Activated CD8-positive, alpha-beta memory T cell treated with anti-CD3 and anti-CD28 coated beads, Interleukin-2, amount 10 ng/mL, durations not matched to agents 7 days and 5 days (primary cell): ENCODE measurements around the gene MSANTD3. TPM values are rescaled to one million over a fixed set of nuclear protein-coding genes. Genes with fewer than 3 reads are reported as not detected.
A peak's percentile ranks its signal among the peaks of the same experiment; 100 is the strongest.
"Not testable (repeated sequence)": the region's sequence is repeated elsewhere in the genome, so short reads cannot be mapped to it uniquely, and the experiment has no call there.

Source experiments
- ATAC-seq: fragments of 150-1000 bp; cut with Tn5 transposase; one replicate; pipeline ENCODE4 v1.10.0; 2021; ENCODE audit warnings: moderate library complexity
- CTCF ChIA-PET: fragments of 350-600 bp; sonication (Branson Sonifier 250); formaldehyde crosslinking; loops from one replicate; lab custom pipeline; 2021; ENCODE audit warnings: antibody characterized with exemption; lab: Charles Lee
- DNase-seq: peaks from one replicate; pipeline ENCODE4 v3.0.0-alpha.2; 2020
- H3K27ac Mint-ChIP-seq: one replicate; pipeline ENCODE4 v1.8.0; 2021; ENCODE audit warnings: mild to moderate bottlenecking, mixed read lengths
- H3K27me3 Mint-ChIP-seq: one replicate; pipeline ENCODE4 v1.8.0; 2021; ENCODE audit warnings: mixed read lengths
- H3K36me3 Mint-ChIP-seq: one replicate; pipeline ENCODE4 v1.8.0; 2021; ENCODE audit warnings: mild to moderate bottlenecking, mixed read lengths
- H3K4me1 Mint-ChIP-seq: one replicate; pipeline ENCODE4 v1.8.0; 2021; ENCODE audit warnings: mixed read lengths
- H3K4me3 Mint-ChIP-seq: one replicate; pipeline ENCODE4 v1.8.0; 2021; ENCODE audit warnings: mild to moderate bottlenecking, moderate library complexity, mixed read lengths
- H3K9me3 Mint-ChIP-seq: one replicate; pipeline ENCODE4 v1.8.0; 2022; ENCODE audit warnings: low read depth, mixed read lengths
- total RNA-seq, 2 experiments: library from RNA; stranded (reverse); gene quantifications; one replicate each; pipeline ENCODE4 v1.2.3, GENCODE V29; 2021

MSANTD3 gene
- total RNA-seq, 2 experiments from 2014 or later, result 20.5 to 20.9 TPM

DNA sequence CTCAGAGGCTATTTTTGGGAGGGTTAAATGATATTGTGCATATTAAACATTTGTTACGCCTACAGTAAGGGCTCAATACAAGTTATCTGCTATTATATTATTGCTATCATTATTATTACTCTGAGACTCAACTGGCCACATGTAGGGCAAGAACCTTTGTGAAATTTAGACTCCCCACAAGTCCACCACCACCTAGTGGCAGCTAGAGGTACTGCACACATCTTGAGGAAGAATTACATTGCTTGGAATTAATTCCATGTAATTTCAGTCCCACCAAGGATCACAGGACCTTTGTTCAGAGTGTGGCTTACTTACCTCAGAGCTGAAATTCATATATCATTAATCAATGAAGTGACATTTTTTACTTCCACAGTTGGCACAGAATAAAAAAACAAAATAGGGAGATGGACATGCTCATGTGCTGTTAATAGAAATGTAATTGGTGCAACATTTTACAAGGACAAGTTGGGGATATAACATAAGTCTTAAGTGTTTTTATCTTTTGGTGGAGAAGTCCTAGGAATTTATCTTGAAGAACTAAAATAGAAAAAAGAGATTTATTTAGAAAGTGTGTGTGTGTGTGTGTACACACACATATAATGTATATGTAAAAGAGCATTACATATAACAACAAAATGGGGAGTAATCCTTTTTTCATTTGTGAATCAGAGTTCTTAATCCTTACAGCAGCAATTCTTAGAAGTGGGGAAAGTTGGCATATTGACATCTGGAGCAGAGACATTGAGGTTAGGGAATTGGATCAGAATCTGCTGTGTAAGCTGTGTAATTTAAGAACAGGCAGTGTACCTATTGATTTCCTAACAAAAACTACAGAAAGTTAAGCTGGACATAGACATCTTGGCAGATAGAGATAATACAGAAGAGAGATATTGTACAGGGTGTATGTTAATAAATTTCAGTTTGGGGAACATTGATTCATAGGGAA, 11.2 kb downstream of the MSANTD3 start:
- Mint-ChIP-seq H3K4me1 (no peaks in the 10 kb centered on the region), H3K4me3 (no peak overlapping the region), H3K9me3 (no peaks in the 10 kb centered on the region), H3K27ac (no peak overlapping the region), H3K27me3 (no peaks in the 10 kb centered on the region), H3K36me3 (peaks cover 3% of the 10 kb centered on the region)
- CTCF ChIA-PET, result interaction anchor here (1.1 to 2.6 kb wide), 15 partner anchors 9 to 1591 kb away, joined by 3 to 15 read pairs (median 6); partner anchors contain the start of genes MSANTD3 and TEX10
- ATAC-seq (peak; percentile 30), DNase-seq (peak; percentile 71)

DNA sequence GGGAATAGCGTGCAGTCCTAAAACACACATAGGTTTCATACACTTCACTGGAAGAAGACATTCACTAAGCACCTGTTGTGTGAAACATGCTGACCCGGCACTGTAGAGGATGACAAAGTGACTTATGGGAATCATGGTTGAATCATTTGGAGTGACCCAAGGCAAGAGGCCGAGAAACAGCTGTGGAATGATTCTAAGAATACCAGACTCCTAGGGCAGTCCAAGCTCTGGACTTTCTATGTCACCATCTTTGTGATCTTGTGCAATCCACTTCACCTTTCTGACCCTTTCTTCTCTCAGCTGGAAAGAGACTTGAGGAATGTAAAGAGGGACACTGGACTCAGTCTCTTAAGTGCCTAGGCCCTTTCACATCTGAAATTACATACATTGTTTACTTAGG, 13.1 kb downstream of the MSANTD3 start:
- Mint-ChIP-seq H3K4me1 (peaks cover 4% of the 10 kb centered on the region), H3K27ac (no peak overlapping the region), H3K4me3 (no peak overlapping the region), H3K27me3 (no peaks in the 10 kb centered on the region), H3K36me3 (peaks cover 2% of the 10 kb centered on the region), H3K9me3 (no peaks in the 10 kb centered on the region)
- CTCF ChIA-PET, result no interaction called here
- DNase-seq, result no peak
- ATAC-seq, result no peak

DNA sequence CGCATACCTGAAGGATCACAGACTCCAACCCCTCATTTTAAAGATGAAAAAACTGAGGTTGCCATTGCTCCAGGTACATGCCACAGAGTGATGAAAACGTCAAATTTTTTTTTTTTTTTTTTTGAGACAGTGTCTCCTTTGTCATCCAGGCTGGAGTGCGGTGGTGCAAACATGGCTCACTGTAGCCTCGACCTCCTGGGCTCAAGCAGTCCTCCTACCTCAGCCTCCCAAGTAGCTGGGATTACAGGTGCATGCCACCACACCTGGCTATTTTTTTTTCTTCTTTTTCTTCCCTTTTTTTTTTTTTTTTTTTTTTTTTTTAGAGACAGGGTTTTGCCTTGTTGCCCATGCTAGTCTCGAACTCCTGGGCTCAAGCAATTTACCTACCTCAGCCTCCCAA, 13.5 kb downstream of the MSANTD3 start:
- H3K36me3 Mint-ChIP-seq, H3K27ac Mint-ChIP-seq, CTCF ChIA-PET, H3K27me3 Mint-ChIP-seq, ATAC-seq, H3K9me3 Mint-ChIP-seq, DNase-seq, H3K4me1 Mint-ChIP-seq, H3K4me3 Mint-ChIP-seq: not testable (repeated sequence)

DNA sequence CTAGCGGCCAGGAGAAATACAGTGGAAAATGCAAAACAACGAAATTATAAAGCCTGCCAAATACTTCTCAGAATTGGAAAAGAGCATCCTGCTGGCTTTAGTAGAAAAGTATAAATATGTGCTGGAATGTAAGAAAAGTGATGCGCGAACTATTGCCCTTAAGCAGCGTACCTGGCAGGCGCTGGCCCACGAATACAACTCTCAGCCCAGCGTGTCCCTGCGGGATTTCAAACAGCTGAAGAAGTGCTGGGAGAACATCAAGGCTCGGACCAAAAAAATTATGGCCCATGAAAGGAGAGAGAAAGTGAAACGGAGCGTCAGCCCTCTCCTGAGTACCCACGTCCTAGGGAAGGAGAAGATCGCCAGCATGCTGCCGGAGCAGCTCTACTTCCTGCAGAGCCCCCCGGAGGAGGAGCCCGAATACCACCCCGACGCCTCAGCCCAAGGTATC, 15.0 kb downstream of the MSANTD3 start:
- CTCF ChIA-PET, result interaction anchor here (1.0 kb wide), 1 partner anchor 24 kb away, joined by 3 read pairs; no protein-coding TSS in a partner anchor
- no peak for ATAC-seq
- H3K4me3 Mint-ChIP-seq, result no peak overlapping the region

DNA sequence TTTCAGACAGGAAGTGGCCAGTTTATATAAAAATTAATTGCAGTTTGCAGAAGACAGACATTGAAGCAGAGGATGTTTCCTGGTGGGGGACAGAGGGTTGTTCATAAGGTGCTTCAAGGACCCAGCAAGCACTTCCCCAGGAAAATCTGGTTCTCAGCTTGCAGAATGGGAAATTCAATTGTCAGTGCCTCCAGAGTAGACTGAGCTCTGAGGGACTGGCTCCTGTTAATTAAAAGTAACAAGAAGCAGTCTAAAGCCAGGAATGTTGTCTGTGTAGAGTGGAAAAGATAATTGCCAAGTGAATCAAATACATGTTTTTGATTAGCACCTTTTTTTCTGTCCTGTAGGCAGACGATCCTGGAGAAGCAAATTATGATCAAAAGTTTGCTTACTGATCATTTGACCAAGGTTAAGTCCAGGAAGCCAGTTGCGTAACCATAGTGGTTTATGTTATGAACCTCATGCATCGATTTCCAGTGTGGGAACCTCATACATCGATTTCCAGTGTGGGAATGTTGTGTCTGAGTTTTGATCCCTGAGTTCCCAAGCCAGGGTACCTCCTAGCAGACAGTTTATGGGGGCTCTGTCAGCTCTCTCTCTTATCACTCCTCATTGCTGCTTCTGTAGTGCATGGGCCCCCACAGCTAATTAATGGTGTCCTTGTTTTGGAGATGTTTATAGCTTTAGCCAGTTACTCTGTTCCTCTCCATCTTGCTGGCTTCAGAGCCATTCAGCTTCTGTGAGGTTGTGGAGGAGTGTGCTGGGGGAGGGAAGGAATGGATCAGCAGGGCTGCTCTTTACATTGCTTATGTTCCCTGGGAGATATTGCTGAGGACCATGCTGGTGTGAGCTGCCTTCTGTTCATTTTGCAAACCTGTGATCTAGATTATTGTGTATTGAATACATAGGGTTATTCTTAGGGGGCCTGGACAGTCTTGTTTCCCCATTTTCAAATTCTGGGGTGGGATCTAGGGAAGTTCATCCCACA, 17.1 kb downstream of the MSANTD3 start:
- peaks cover 5% of the 10 kb centered on the region for H3K4me1 Mint-ChIP-seq

More for the DNA sequence above, 15.0 kb downstream of the MSANTD3 start:
- Mint-ChIP-seq H3K27me3 (no peaks in the 10 kb centered on the region), H3K9me3 (no peaks in the 10 kb centered on the region), H3K27ac (no peak overlapping the region), H3K36me3 (peaks cover 7% of the 10 kb centered on the region), H3K4me1 (peaks cover 5% of the 10 kb centered on the region)
- DNase-seq, result no peak

DNA sequence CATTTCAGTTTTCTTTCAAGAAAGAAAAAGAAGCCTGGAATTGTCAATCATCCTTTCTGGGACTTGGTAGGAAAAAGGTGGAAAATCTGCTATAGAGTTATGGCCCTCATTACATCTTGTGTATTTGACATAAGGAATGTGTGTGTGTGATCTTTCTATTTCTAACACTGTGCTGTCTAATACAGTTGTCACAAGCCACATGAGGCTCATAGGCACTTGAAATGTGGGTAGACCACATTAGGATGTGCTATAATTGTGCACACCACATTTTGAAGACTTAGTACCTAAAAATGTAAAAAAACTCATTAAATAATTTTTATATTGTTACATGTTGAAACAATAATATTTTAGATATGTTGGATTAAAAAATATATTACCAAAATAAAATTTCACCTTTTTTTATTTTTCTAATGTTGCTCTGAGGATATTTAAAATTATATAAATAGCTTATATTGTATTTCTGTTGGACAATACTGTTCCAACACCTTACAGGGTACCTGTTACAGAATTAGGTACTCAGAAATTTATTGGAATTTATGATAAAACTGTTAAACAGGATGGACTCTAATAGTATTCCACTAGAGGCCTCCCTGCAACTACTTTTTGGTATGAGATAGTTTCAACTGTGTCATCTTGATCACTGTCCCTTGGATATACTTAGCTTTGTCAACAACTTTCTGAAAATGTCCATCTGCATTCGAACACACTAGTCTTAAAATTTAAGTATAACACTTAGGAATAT, 18.4 kb downstream of the MSANTD3 start:
- H3K9me3 Mint-ChIP-seq, result no peaks in the 10 kb centered on the region
- H3K27me3 Mint-ChIP-seq, result no peaks in the 10 kb centered on the region
- no peak for ATAC-seq
- peaks cover 9% of the 10 kb centered on the region for H3K36me3 Mint-ChIP-seq
- CTCF ChIA-PET, result no interaction called here
- no peak overlapping the region for H3K4me3 Mint-ChIP-seq
- DNase-seq, result no peak
- H3K27ac Mint-ChIP-seq, result no peak overlapping the region
- H3K4me1 Mint-ChIP-seq, result peaks cover 13% of the 10 kb centered on the region

More for the DNA sequence above, 17.1 kb downstream of the MSANTD3 start:
- ATAC-seq (no peak), DNase-seq (no peak)
- peaks cover 7% of the 10 kb centered on the region for H3K36me3 Mint-ChIP-seq
- no peak overlapping the region for H3K27ac Mint-ChIP-seq
- H3K9me3 Mint-ChIP-seq, result no peaks in the 10 kb centered on the region
- CTCF ChIA-PET, result interaction anchor here (0.7 kb wide), 1 partner anchor 23 kb away, joined by 3 read pairs; no protein-coding TSS in a partner anchor
- H3K4me3 Mint-ChIP-seq, result no peak overlapping the region
- H3K27me3 Mint-ChIP-seq, result no peaks in the 10 kb centered on the region

DNA sequence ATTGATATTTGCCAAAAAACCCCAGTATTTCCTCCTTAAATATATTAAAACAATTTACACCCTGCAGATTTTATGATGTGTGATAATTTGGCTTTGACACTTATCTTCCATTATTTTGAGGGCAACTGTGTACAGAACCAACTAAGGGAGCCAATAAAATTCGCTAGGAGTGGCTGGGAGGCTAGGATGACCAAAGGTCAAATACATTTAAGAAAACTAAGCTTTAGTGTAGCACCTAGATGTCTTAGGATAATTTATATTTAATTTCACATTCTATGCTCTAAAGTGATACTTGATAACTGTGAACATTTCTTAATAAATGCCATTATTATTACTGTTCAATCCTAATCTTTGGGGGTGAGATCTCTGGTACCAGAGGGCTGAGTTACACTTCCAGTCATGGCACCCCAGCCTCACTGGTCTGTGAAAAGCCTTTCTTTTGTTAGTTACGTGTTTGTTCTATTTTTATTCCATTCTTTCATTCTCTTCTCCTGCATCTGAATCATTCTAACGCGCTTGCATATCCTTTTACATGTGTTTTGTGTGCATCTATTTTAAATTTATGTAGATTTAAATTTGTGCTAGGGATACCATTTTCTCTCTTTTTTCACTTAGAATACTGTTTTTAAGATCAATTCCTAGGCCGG, 19.1 kb downstream of the MSANTD3 start:
- DNase-seq (no peak), ATAC-seq (no peak)
- H3K27ac Mint-ChIP-seq, result no peak overlapping the region

DNA sequence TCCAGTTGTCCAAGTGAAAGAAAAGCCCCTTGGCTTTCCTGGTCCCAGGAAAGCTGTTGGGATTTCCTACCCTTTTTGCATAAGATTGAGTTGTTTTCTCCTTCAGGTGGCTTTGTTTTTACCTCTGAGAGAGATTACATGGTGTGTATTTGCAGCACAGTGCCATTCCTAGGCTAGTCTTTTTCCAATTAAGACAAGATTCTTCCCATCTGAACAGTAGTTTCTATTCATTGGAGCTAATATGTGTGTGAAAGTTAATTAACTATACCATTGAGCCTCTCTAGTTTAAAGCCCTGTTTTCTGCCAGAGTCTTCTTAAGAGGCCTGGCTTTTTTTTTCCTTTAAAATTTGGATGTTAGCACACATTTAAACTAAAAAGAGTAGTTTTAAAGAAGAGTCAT, 20.1 kb downstream of the MSANTD3 start:
- Mint-ChIP-seq H3K4me1 (peaks cover 13% of the 10 kb centered on the region), H3K9me3 (no peaks in the 10 kb centered on the region), H3K27ac (no peak overlapping the region), H3K36me3 (peaks cover 25% of the 10 kb centered on the region), H3K27me3 (no peaks in the 10 kb centered on the region), H3K4me3 (no peak overlapping the region)
- no peak for DNase-seq
- no peak for ATAC-seq
- CTCF ChIA-PET, result interaction anchor here (1.5 kb wide), 1 partner anchor 10 kb away, joined by 6 read pairs; no protein-coding TSS in a partner anchor

More for the DNA sequence above, 19.1 kb downstream of the MSANTD3 start:
- Mint-ChIP-seq H3K4me1 (peaks cover 13% of the 10 kb centered on the region), H3K36me3 (peaks cover 16% of the 10 kb centered on the region), H3K27me3 (no peaks in the 10 kb centered on the region), H3K4me3 (no peak overlapping the region), H3K9me3 (no peaks in the 10 kb centered on the region)
- CTCF ChIA-PET, result no interaction called here

DNA sequence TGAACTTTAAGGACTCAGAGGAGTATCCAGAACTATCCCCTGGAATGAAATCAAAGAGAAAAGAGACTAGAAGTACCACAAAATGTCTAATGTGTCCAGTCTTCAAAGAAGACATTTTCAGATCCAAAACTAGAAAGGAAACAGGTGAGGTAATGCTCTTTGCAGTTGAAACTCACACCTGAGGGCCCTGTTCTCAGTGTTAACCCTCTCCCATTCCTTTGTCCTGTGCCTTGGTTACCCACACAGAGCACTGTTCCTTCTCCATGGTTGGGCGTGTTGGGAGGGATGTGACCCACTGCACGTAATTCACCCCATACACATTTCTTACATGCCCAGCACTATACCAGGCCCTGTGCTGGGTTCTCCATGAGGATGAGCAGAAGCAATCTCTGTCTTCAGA, 21.3 kb downstream of the MSANTD3 start:
- no peak for DNase-seq
- Mint-ChIP-seq H3K27me3 (no peaks in the 10 kb centered on the region), H3K4me1 (peaks cover 13% of the 10 kb centered on the region), H3K36me3 (peaks cover 29% of the 10 kb centered on the region), H3K9me3 (no peaks in the 10 kb centered on the region), H3K27ac (no peak overlapping the region), H3K4me3 (no peak overlapping the region)
- CTCF ChIA-PET, result interaction anchor here (1.5 kb wide), 1 partner anchor 11 kb away, joined by 6 read pairs; no protein-coding TSS in a partner anchor
- no peak for ATAC-seq

DNA sequence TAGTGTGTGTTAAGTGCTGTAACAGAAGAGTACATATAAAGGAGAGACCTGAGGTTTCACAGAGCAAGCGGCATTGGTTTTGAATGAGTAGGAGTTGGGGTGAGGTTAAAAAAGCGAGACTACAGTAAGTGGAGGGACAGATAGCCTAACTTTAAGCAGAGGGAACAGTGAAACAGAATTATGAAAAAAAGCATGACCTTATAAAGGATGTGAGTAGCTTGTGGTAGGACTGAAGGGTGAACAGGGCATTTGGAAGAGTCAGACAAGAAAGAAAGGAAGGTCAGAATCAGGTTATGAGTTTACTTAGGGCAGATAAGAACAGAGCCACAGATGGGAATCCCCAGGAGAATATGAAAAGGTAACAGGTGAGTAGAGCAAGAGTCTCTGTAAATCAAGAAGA, 22.5 kb downstream of the MSANTD3 start:
- Mint-ChIP-seq H3K36me3 (peaks cover 33% of the 10 kb centered on the region), H3K4me3 (no peak overlapping the region), H3K4me1 (peaks cover 10% of the 10 kb centered on the region), H3K27me3 (no peaks in the 10 kb centered on the region), H3K27ac (no peak overlapping the region), H3K9me3 (no peaks in the 10 kb centered on the region)
- DNase-seq (no peak), ATAC-seq (no peak)
- CTCF ChIA-PET, result interaction anchor here (1.0 kb wide), 1 partner anchor 11 kb away, joined by 4 read pairs; no protein-coding TSS in a partner anchor

DNA sequence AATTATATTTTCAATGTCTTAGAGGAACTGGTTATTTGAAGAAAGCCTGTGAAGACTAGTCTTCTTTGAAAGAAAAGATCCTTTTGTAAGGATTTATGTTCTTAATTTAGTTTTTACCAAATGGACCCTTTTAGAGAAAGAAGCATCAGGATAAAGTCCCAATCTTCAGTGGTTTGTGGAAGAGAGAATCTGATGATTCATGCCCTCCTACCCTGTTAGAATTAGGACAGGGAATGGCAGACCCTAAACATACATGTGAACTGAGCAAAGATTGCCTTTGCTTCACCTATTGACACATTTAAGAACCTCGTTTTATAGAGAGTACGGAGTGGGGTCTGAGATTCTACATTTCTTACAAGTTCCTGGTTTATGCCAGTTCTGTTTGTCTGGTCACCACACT, 26.0 kb downstream of the MSANTD3 start:
- Mint-ChIP-seq H3K27me3 (no peaks in the 10 kb centered on the region), H3K27ac (no peak overlapping the region), H3K4me3 (no peak overlapping the region), H3K4me1 (peaks cover 8% of the 10 kb centered on the region), H3K9me3 (no peaks in the 10 kb centered on the region), H3K36me3 (peaks cover 27% of the 10 kb centered on the region)
- CTCF ChIA-PET, result interaction anchor here (2.1 kb wide), 1 partner anchor 15 kb away, joined by 6 read pairs; no protein-coding TSS in a partner anchor
- DNase-seq (no peak), ATAC-seq (no peak)

DNA sequence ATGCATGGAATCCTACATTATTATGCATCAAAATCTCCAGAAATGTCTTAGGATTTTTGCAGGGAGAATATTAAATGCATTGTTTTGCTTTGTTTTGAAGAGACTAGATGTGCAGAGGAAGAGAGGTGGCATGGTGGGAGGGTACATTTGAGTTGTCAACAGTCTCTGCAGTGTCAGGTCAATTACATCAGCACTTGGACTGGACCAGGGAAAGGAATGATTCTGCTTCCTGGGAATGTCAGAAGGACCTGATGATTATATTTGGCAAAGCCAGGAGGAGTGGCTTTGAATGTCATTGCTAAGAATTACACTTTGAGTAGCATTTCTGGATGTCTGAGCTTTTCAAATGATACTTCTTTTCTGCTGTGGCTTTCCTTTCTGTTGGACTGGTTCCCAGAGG, 28.5 kb downstream of the MSANTD3 start:
- no peaks in the 10 kb centered on the region for H3K4me1 Mint-ChIP-seq
- no peak for DNase-seq
- no peak overlapping the region for H3K4me3 Mint-ChIP-seq
- no peak overlapping the region for H3K27ac Mint-ChIP-seq
- no peak for ATAC-seq
- H3K27me3 Mint-ChIP-seq, result no peaks in the 10 kb centered on the region
- no peaks in the 10 kb centered on the region for H3K9me3 Mint-ChIP-seq
- CTCF ChIA-PET, result no interaction called here
- H3K36me3 Mint-ChIP-seq, result peaks cover 22% of the 10 kb centered on the region
